MCF 10A (cell line): ENCODE measurements around the gene MMD. TPM values are rescaled to one million over a fixed set of nuclear protein-coding genes. Genes with fewer than 3 reads are reported as not detected.
"Not testable (repeated sequence)": the region's sequence is repeated elsewhere in the genome, so short reads cannot be mapped to it uniquely, and the experiment has no call there.

Experiments used
- BruUV-seq: library from RNA; stranded (reverse); fragments of 400-500 nt; replicated peaks from 2 replicates; lab custom pipeline; 2021; lab: Mats Ljungman, UMichigan
- CTCF ChIA-PET: fragments of 300-600 bp; sonication (Branson Sonifier 250); formaldehyde crosslinking; extraction: SDS; loops from one replicate; lab custom pipeline; 2021; ENCODE audit warnings: antibody characterized with exemption, inconsistent platforms; lab: Yijun Ruan, JAX
- POLR2A ChIA-PET: fragments of 300-600, 350-650 bp; sonication (Branson Sonifier 250); formaldehyde crosslinking; extraction: SDS; loops from one replicate; lab custom pipeline; 2020; ENCODE audit warnings: antibody characterized with exemption, inconsistent platforms; lab: Yijun Ruan, JAX
- DNase-seq: peaks from one replicate; pipeline ENCODE4 v3.0.0-alpha.2; 2018; ENCODE audit not compliant: unreplicated experiment
- H3K27ac Mint-ChIP-seq: one replicate; pipeline ENCODE4 v1.8.0; 2022; ENCODE audit warnings: mild to moderate bottlenecking, low read depth, mixed read lengths; ENCODE audit not compliant: unreplicated experiment
- H3K27me3 Mint-ChIP-seq: one replicate; pipeline ENCODE4 v1.8.0; 2022; ENCODE audit warnings: mixed read lengths; ENCODE audit not compliant: insufficient read depth, unreplicated experiment
- H3K36me3 Mint-ChIP-seq: one replicate; pipeline ENCODE4 v1.8.0; 2022; ENCODE audit warnings: mild to moderate bottlenecking, moderate library complexity, mixed read lengths; ENCODE audit not compliant: insufficient read depth, unreplicated experiment
- H3K4me1 Mint-ChIP-seq: one replicate; pipeline ENCODE4 v1.8.0; 2022; ENCODE audit warnings: mixed read lengths; ENCODE audit not compliant: insufficient read depth, unreplicated experiment
- H3K4me3 Mint-ChIP-seq: one replicate; pipeline ENCODE4 v1.8.0; 2022; ENCODE audit warnings: mild to moderate bottlenecking, moderate library complexity, mixed read lengths; ENCODE audit not compliant: unreplicated experiment
- H3K9me3 Mint-ChIP-seq: one replicate; pipeline ENCODE4 v1.8.0; 2022; ENCODE audit warnings: mixed read lengths; ENCODE audit not compliant: unreplicated experiment
- CTCF ChIP-seq: fragments of 200-600 bp; IDR thresholded peaks from one replicate; pipeline ENCODE4 v1.8.0; 2022; ENCODE audit warnings: antibody characterized with exemption, mild to moderate bottlenecking; ENCODE audit not compliant: unreplicated experiment
- intact Hi-C: fragments of 100-400 bp; cut with micrococcal nuclease; formaldehyde crosslinking; loops from 2 replicates; pipeline ENCODE4 v1.14.1; 2022
- total RNA-seq: library from RNA; stranded (reverse); gene quantifications from 2 replicates; pipeline ENCODE4 v1.2.3, GENCODE V29; 2022

The MMD gene
- total RNA-seq, 1 experiment from 2014 or later: 5.9 TPM

DNA sequence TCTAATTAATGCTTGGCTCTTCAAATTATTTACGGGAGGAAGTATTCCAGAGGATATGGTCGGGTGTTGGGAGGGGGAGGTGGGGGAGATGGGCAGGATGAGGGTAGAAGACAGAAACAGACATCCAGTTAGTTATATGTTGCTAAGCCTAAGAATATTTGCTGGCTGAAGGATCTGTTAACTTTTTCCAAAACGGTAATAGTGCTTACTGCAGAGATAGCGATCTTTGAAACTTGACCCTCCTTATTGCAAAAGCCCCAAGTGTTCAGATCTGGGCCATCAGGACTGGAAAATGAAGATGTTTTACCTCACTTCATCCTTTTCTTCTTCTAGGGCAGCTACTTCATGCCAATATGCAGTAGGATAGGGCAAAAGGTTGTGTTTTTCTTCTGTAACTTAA lies 27.0 kb upstream of the MMD start:
- no peak for DNase-seq
- H3K36me3 Mint-ChIP-seq: no peaks in the 10 kb centered on the region
- BruUV-seq: no TSS peak
- no peak overlapping the region for H3K4me3 Mint-ChIP-seq
- H3K9me3 Mint-ChIP-seq: no peaks in the 10 kb centered on the region
- H3K27ac Mint-ChIP-seq: no peak overlapping the region
- peaks cover 17% of the 10 kb centered on the region for H3K4me1 Mint-ChIP-seq
- POLR2A ChIA-PET: no interaction called here
- H3K27me3 Mint-ChIP-seq: no peaks in the 10 kb centered on the region
- intact Hi-C loops: no loop called here
- no peak for TF ChIP-seq CTCF
- CTCF ChIA-PET: no interaction called here

GRCh38 chr17:55446581-55447205 lies 25.1 kb upstream of the MMD start:
- ChIA-PET CTCF (interaction anchor here (0.6 to 1.0 kb wide), 2 partner anchors 88 to 91 kb away, joined by 3 to 5 read pairs; no protein-coding TSS in a partner anchor), POLR2A (interaction anchor here (0.9 to 1.1 kb wide), 2 partner anchors 14 to 69 kb away, joined by 3 read pairs; no protein-coding TSS in a partner anchor)
- H3K9me3 Mint-ChIP-seq: no peaks in the 10 kb centered on the region
- H3K4me3 Mint-ChIP-seq: no peak overlapping the region
- H3K36me3 Mint-ChIP-seq: no peaks in the 10 kb centered on the region
- intact Hi-C loops: no loop called here
- H3K4me1 Mint-ChIP-seq: peaks cover 6% of the 10 kb centered on the region
- no peak for TF ChIP-seq CTCF
- BruUV-seq: no TSS peak
- H3K27ac Mint-ChIP-seq: no peak overlapping the region
- H3K27me3 Mint-ChIP-seq: no peaks in the 10 kb centered on the region
- DNase-seq: no peak

GRCh38 chr17:55446004-55446403 lies 24.4 kb upstream of the MMD start:
- H3K4me1 Mint-ChIP-seq, H3K36me3 Mint-ChIP-seq, DNase-seq, BruUV-seq, H3K27me3 Mint-ChIP-seq, intact Hi-C loops, H3K4me3 Mint-ChIP-seq, H3K9me3 Mint-ChIP-seq, H3K27ac Mint-ChIP-seq, CTCF ChIA-PET: not testable (repeated sequence)
- POLR2A ChIA-PET: interaction anchor here (0.7 to 1.1 kb wide), 3 partner anchors 9 to 70 kb away, joined by 3 read pairs; no protein-coding TSS in a partner anchor

DNA sequence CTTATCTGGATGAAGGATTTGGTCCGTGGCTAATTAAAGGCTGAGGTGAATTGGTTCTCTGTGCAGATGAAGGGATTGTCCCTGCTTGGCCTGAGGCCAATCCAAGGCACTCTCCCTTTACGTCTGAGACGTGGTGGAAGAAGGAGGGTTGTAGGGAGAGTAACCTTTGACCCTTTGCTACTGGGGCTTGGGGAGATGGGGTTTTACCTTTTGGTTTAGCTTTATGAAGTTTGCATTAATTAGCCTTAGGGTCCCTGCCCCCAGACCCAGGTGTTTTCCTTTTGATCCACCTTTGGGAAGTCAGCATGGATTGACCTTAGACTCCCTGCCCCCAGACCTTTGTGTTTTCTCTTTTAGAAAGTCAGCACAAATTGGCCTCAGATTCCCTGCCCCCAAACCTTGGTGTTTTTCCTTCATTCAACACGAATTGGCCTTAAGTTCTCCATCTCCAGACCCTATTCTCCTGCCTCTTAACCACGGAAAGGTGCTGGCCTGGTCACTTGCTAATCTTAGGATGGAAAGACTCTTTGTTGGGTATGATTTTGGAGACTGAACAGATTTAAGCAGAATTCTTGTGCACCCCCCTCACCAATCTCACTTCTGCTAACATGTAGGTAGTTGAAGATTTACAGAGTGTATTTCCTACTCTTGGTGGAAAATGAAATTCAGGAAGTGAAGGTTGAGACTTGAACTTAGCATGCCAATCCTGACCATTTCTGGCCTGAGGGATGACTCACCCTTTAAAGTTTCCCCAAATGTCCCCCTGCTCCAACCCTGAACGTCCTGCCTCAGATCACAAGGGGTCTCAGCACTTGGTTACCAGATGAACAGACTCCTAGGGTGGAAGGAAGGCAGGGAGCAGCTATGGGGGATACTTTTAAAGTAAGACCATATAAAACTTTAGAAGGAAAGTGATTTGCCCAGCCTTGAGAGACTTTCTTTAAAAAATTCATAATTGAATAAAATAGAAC lies 23.1 kb upstream of the MMD start:
- BruUV-seq: no TSS peak
- Mint-ChIP-seq H3K27me3 (no peaks in the 10 kb centered on the region), H3K4me1 (no peaks in the 10 kb centered on the region), H3K9me3 (no peaks in the 10 kb centered on the region), H3K4me3 (no peak overlapping the region), H3K27ac (no peak overlapping the region), H3K36me3 (no peaks in the 10 kb centered on the region)
- TF ChIP-seq CTCF: no peak
- intact Hi-C loops: no loop called here
- ChIA-PET POLR2A (interaction anchor here (0.9 kb wide), 1 partner anchor 39 kb away, joined by 3 read pairs; no protein-coding TSS in a partner anchor), CTCF (interaction anchor here (0.5 to 0.6 kb wide), 2 partner anchors 11 to 22 kb away, joined by 3 to 4 read pairs; no protein-coding TSS in a partner anchor)
- DNase-seq: no peak
